K562 (cell line): Measurements from ENCODE around the gene EIPR1.

Experiments used
- EZH2 ChIP-seq: IDR thresholded peaks from 2 replicates; pipeline ENCODE4 v1.6.1; 2012; ENCODE audit warnings: low read depth, mild to moderate bottlenecking, inconsistent platforms, low read length, borderline replicate concordance
- KAT7 ChIP-seq: sonication (generic); formaldehyde crosslinking; IDR thresholded peaks from 2 replicates; pipeline ENCODE4 v1.8.0; 2022; ENCODE audit warnings: missing genetic modification reagents, mild to moderate bottlenecking, borderline replicate concordance
- MYC ChIP-seq, 2 experiments: fragments of 250-450 bp in 1 of 2; sonication (Bioruptor Pico) in 1 of 2; IDR thresholded peaks; 2 replicates each; pipeline versions ENCODE4 v1.5.1 to v1.6.1; 2012 to 2021; ENCODE audit warnings: low read depth in 2 of 2, borderline replicate concordance in 1 of 2, improper control_type of control experiment in 1 of 2, low read length in 1 of 2, mild to moderate bottlenecking in 1 of 2, moderate library complexity in 1 of 2
- RAD21 ChIP-seq, 2 experiments: fragments of 250-450 bp in 1 of 2; fragments of 450-650 bp in 1 of 2; sonication (Bioruptor Pico) in 1 of 2; formaldehyde crosslinking in 1 of 2; IDR thresholded peaks in 1 of 2; conservative IDR thresholded peaks in 1 of 2; 2 replicates each; pipeline versions ENCODE4 v1.4.0 to v1.8.0; 2020 to 2022; ENCODE audit warnings: mild to moderate bottlenecking in 2 of 2, moderate library complexity in 1 of 2
- ZNF696 ChIP-seq: fragments of 250-450 bp; sonication (Bioruptor Pico); conservative IDR thresholded peaks from 2 replicates; pipeline ENCODE4 v1.4.0; 2020; ENCODE audit warnings: mild to moderate bottlenecking, moderate library complexity
- TF ChIP-seq, protein P1 (sequence below), 3 experiments: IDR thresholded peaks in 2 of 3; conservative IDR thresholded peaks in 1 of 3; 2 replicates each; pipeline ENCODE4 v1.5.1; 2011 to 2012; ENCODE audit warnings: low read length in 3 of 3, mild to moderate bottlenecking in 3 of 3, control low read depth in 2 of 3, improper control_type of control experiment in 1 of 3, inconsistent platforms in 1 of 3, low read depth in 1 of 3, mixed read lengths in 1 of 3, moderate library complexity in 1 of 3; ENCODE audit not compliant: insufficient read depth in 2 of 3

DNA sequence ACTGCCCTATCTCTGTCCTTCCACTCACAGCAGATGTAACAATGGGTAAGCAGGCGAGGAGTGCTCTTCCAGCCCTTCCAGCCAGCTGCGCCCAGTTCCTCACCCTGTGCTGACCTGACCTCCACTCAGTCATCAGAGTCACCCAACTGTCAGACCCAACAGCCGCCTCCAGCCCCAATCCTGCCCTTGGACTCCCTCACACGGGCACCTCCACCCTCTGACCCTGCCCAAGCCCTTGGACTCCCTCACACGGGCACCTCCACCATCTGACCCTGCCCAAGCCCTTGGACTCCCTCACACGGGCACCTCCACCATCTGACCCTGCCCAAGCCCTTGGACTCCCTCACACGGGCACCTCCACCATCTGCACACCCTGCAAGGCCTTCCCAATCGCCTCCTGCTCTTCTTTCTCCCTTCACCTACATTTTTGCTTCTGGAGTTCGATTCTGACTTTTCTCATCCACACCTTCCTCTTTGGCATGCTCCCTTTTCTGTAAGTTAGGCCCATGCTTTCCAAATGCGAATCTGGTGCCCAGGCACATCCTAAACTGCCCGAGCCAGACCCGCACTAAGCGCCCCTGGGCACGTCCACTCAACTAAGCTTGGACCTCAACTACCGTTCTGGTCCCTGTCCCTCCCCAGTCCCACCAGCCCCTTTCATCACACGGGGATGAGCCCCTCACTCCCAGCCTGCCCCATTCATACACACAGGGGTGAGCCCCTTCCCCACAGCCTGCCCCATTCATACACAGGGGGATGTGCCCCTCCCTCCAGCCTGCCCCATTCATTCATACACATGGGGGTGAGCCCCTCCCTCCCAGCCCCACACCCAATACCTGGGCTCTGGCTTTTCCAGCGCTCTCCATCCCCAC lies 15.9 kb downstream of the EIPR1 start:
- no peak for TF ChIP-seq MYC (IDR thresholded peaks at IDR 0.05; ENCODE audit: low read depth, low read length)
- no peak for TF ChIP-seq MYC (CRISPR knock-in tag; IDR thresholded peaks at IDR 0.05; ENCODE audit: borderline replicate concordance, low read depth)
- TF ChIP-seq ZNF696 (CRISPR knock-in tag), result no peak
- no peak for TF ChIP-seq RAD21 (CRISPR knock-in tag; conservative IDR thresholded peaks at IDR 0.05 in 1 of 2, IDR thresholded peaks at IDR 0.05 in 1 of 2)
- TF ChIP-seq, protein P1, sequence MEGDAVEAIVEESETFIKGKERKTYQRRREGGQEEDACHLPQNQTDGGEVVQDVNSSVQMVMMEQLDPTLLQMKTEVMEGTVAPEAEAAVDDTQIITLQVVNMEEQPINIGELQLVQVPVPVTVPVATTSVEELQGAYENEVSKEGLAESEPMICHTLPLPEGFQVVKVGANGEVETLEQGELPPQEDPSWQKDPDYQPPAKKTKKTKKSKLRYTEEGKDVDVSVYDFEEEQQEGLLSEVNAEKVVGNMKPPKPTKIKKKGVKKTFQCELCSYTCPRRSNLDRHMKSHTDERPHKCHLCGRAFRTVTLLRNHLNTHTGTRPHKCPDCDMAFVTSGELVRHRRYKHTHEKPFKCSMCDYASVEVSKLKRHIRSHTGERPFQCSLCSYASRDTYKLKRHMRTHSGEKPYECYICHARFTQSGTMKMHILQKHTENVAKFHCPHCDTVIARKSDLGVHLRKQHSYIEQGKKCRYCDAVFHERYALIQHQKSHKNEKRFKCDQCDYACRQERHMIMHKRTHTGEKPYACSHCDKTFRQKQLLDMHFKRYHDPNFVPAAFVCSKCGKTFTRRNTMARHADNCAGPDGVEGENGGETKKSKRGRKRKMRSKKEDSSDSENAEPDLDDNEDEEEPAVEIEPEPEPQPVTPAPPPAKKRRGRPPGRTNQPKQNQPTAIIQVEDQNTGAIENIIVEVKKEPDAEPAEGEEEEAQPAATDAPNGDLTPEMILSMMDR (IDR thresholded peaks at IDR 0.05 in 2 of 3, conservative IDR thresholded peaks at IDR 0.05 in 1 of 3; ENCODE audit: insufficient read depth in 2 of 3, low read depth in 1 of 3, low read length in 3 of 3), result no peak
- no peak for TF ChIP-seq KAT7 (CRISPR knock-in tag)
- TF ChIP-seq EZH2, result no peak
